NCI-H345 treated with DMSO at 0.1 percent for 48 hours (cell line): ENCODE measurements around the gene PLAC1.

ENCODE experiments used
- DNase-seq: peaks from one replicate; lab custom pipeline; 2025; ENCODE audit not compliant: unreplicated experiment; lab: John Stamatoyannopoulos, UW

PLAC1 gene

GRCh38 chrX:134670134-134670924, 12.1 kb upstream of the PLAC1 start:
- no peak for DNase-seq

- no peak for DNase-seq
These were observed 11.3 kb upstream of the PLAC1 start for GRCh38 chrX:134669378-134670098.

- DNase-seq = no peak
These were observed 5.9 kb upstream of the PLAC1 start for GRCh38 chrX:134664202-134664601.

GRCh38 chrX:134661295-134661694, 3.0 kb upstream of the PLAC1 start:
- no peak for DNase-seq

GRCh38 chrX:134660627-134661026, 2.4 kb upstream of the PLAC1 start:
- DNase-seq = no peak

GRCh38 chrX:134659761-134660160, 1.5 kb upstream of the PLAC1 start:
- no peak for DNase-seq

- peak; percentile 71 for DNase-seq
These were observed 421 bp upstream of the PLAC1 start for GRCh38 chrX:134658760-134659023.

- no peak for DNase-seq
These were observed 3.8 kb downstream of the PLAC1 start for GRCh38 chrX:134654398-134655012.

GRCh38 chrX:134653835-134654234, 4.4 kb downstream of the PLAC1 start:
- no peak for DNase-seq

- no peak for DNase-seq
These were observed 7.6 kb downstream of the PLAC1 start for GRCh38 chrX:134650701-134651100.

GRCh38 chrX:134649770-134650169, 8.5 kb downstream of the PLAC1 start:
- DNase-seq = no peak

- DNase-seq = no peak
These were observed 10.8 kb downstream of the PLAC1 start for GRCh38 chrX:134647477-134647877.

GRCh38 chrX:134646691-134647090, 11.6 kb downstream of the PLAC1 start:
- DNase-seq = no peak

- no peak for DNase-seq
These were observed 12.2 kb downstream of the PLAC1 start for GRCh38 chrX:134645936-134646543.

- no peak for DNase-seq
These were observed 15.9 kb downstream of the PLAC1 start for GRCh38 chrX:134642386-134642785.

GRCh38 chrX:134641346-134641745, 16.9 kb downstream of the PLAC1 start:
- DNase-seq = no peak

- DNase-seq = no peak
These were observed 17.4 kb downstream of the PLAC1 start for GRCh38 chrX:134640914-134641313.

GRCh38 chrX:134636851-134637250, 21.4 kb downstream of the PLAC1 start:
- no peak for DNase-seq

GRCh38 chrX:134634691-134635090, 23.6 kb downstream of the PLAC1 start:
- no peak for DNase-seq

- DNase-seq = no peak
These were observed 24.4 kb downstream of the PLAC1 start for GRCh38 chrX:134633832-134634231.

- DNase-seq = no peak
These were observed 24.9 kb downstream of the PLAC1 start for GRCh38 chrX:134633394-134633793.

- no peak for DNase-seq
These were observed 25.9 kb downstream of the PLAC1 start for GRCh38 chrX:134632355-134632754.
